Raji (cell line): ENCODE results near the gene SYNJ2BP.

ENCODE experiments used
- POLR2A ChIP-seq: IDR thresholded peaks from 2 replicates; pipeline ENCODE4 v1.6.1; 2011; ENCODE audit warnings: low read depth, low read length, control low read depth; ENCODE audit not compliant: insufficient read depth

Gene SYNJ2BP

DNA sequence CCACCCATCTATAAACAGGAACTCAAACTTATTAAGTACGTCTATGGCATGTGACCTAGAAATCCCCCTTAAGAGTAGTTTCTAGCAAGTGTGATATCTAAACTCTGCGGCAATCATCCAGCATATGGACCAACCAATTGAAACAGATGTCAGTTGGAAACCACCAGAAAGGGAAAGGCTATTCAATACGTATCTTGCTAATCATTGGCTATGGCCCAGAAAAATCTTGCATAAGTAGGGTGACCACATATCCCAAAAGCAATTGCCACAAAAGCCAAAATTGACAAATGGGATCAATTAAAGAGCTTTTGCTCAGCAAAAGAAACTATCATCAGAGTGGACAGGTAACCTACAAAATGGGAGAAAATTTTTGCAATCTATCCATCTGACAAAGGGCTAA, 24.2 kb downstream of the SYNJ2BP start:
- TF ChIP-seq POLR2A = no peak

DNA sequence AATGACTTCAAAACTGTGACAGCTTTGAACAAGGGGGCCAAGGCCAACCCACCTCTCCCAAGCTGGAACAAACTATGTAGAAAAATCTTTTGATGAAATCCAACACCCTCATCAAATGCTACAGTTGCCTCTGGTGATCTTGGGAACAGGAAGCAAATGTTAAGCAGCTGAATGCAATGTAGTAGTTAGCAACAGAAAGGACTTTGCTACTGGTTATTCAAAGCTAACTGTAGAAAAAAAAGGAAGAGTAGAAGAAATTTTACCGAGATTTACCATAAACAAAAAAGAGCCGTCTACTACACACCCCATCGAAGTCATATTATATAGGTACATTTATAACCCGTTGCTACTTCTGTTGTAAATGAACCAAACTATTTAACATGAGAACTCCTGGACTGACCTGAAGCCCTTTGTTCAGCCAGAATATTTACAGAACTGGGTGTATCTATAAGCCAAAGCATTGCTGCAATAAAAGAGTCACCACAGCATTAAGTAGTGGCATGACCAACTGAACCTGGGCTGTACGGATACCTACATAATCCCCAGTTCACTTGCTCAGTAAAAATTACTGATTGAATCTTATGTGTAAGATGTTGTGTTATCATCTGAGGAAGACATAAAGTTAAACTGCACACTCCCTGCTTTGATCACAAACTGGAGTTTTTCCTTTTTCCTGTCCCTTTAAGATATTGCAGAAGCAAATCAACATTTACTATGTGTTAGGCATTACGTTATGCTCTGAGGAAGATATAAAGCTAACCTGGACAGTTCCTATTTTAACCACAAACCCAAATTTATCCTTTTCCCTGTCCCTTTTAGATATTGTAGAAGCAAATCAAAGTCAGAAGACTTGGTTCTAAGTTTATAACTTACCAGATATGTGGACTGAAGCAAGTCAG, 25.1 kb downstream of the SYNJ2BP start:
- no peak for TF ChIP-seq POLR2A

DNA sequence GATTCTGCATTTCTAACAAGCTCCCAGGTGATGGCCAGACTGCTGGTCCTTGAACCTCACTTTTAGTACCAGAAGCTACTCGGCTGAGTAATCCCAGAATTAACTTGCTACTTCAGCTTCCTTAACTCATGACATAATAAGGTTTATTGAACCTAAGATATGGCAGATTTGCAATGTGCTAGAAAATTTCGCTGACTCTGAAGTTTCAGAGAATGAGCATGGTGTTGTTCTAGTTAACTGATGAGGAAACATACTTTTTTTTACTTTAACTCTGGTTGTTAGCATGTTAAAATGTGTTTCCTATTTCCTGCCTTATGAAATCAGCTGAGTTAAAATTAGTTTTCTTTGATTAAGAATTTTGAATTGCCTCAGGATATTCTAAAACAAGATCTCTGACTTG, 34.4 kb downstream of the SYNJ2BP start:
- TF ChIP-seq POLR2A = no peak

DNA sequence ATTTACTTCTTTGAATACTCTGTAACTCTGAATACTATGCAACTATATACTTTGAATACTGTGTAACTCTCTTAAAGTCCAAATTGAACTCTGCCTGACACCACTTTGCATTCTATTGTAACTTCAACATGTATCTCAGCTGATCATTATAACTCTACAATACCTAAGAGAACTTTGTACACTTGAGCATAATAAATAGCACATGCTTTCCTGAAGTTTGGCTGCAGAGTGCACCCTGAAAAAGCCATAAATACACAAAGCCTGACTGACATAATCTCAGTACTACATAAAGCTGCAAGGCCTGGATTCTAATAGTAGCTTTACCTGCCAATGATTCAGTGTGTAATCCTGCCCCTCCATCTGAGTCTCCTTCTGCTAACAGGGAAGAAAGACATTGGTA, 36.1 kb downstream of the SYNJ2BP start:
- TF ChIP-seq POLR2A = no peak

DNA sequence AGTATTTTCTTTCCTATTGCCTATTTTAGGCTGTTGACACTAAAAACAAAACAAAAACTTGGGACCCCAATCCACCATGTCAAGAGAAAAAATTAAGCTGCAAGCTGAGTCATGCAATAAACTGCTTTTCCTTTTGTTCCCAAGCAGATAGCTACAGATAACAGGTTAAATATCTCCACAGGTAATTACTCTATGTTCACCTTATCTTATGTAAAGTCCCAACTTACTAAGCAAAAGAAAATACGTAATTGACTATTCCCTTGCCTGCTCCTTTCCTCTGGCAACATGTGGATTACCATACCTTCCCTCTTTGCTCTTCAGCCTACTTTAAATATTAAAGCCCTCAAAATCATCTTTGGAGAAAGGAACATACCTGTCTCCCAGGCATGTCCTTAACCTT, 38.2 kb downstream of the SYNJ2BP start:
- no peak for TF ChIP-seq POLR2A
